C1 segment of cervical spinal cord (tissue), 14 donors: ENCODE measurements around the gene HOXA9.

ENCODE experiments used
- DNase-seq, 14 donors: peaks; one replicate each; lab custom pipeline; 2025; lab: John Stamatoyannopoulos, UW

HOXA9 gene

GRCh38 chr7:27164367-27165088 lies 809 bp downstream of the HOXA9 start:
- DNase-seq: no peak

- no peak for DNase-seq
Observed at GRCh38 chr7:27164045-27164366, 1.3 kb downstream of the HOXA9 start.

DNA sequence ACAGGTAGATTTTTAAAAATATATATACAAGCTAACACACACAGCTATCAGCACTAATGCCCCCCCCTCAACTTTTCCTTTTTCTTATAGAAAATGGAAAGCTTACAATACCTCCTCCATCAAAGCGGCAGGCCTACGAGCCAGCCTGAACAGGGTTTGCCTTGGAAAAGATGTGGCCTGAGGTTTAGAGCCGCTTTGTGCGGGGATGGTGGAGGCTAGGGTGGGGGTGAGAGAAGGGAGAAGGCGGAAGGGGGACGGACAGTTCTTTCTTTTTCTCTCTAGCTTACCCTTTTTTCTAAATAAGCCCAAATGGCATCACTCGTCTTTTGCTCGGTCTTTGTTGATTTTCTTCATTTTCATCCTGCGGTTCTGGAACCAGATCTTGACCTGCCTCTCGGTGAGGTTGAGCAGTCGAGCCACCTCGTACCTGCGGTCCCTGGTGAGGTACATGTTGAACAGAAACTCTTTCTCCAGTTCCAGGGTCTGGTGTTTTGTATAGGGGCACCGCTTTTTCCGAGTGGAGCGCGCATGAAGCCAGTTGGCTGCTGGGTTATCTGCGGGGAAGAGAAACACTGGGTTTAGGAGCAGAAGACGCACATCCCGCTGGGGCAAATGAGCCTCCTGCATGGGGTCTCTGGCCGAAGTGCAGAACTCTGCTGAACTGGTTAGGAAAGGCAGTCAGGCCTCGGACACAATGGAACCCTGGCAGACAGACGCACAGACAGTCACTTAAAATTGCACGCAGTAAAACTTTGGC lies 1.9 kb downstream of the HOXA9 start:
- DNase-seq: no peak

DNA sequence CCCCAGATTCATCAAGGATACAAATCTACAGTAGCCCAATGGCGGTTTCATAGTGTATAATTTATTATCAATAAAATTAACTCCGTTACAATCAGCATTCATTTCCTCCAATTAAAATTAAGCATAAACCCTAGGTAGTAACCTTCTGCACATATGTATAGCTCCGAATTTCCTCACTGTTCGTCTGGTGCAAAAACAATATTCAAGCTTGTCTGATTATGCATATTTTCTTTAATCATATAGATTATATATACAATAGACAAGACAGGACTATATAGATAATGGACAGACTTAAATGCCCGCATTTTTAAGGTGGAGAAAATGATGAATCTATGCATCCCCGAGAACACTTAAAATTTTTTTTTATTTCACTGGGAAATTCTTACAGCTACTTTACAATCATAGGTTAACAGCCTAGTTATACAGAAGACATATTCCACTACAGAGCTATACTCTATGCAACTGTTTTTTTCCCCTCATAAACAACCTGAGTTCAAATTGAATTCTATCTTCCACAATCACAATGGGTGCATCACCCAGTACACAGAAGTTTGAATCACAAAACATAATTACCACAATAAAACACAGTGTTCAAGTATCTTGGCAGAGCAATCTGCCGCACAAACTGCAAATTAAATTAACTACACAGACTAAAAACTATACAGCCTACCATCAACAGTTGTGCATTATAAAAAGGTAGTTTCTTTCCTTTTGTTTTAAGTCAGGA lies 2.6 kb downstream of the HOXA9 start:
- no peak for DNase-seq

DNA sequence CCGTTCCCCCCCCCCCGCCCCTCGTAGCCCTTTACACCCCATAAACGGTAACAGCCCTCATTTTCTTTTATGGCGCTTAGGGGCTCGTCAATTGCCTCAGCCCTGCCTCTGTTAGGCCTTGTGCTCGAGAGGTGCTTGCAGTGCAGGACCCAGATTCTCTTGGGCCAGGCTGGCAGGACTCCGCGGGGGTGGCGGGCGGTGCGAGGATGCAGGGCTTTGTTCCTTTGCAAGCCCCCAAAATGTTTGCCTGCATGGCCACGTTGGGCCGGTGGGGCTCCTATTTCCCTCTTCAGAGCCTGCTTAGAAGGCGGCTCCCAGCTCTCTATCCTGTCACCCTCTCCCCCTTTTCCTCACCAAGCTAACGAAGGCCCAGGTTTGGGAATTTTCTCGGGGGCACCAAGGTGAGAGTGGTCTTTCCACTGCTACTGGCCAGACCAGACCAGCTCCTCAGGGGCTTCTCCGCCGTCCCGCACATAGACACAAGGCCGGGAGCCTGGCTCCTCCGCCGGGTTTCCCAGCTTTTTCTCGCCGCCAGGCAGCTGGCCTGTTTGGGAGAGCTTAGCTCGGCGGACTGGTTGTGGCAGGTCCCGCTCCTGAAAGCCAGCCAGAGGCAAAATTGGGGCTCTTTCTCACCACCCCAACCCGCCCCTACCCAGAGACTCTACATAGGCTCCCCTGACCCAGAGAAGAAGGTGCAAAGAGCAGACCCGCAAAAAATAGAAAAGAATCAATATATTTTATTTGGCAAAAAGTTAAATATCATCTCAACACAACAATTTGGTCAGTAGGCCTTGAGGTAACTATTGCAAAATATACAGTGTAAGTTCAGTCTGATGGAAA lies 3.4 kb downstream of the HOXA9 start:
- no peak for DNase-seq

GRCh38 chr7:27161214-27161720 lies 4.1 kb downstream of the HOXA9 start:
- DNase-seq: peak in 2 of 14 donors; percentile 30 to 54

GRCh38 chr7:27160546-27161213 lies 4.7 kb downstream of the HOXA9 start:
- peak; percentile 15 to 90 (median 74) for DNase-seq

DNA sequence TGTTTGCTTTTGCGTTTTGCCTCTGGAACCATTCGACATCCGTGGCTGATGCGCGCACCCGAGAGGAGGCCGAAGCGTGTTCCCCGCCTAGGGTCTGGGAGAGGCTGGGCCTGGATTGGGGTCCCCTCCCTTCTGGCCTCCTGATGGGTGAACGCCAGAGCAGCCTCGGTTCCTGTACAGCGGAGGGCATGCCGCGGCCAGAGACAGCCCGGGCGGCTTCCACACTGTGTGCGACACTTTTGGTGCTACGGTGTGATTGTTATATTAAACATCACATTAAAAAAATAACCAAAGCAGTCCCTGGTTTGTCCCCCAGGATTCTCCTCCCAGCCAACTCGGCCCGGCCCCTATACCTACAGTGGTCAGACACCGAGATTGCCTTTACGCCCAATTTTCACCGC lies 5.2 kb downstream of the HOXA9 start:
- no peak for DNase-seq

- DNase-seq: no peak
Observed at GRCh38 chr7:27159266-27160144, 5.8 kb downstream of the HOXA9 start.

GRCh38 chr7:27158436-27159265 lies 6.7 kb downstream of the HOXA9 start:
- DNase-seq: no peak

- DNase-seq: no peak
Observed at GRCh38 chr7:27157702-27158431, 7.5 kb downstream of the HOXA9 start.

DNA sequence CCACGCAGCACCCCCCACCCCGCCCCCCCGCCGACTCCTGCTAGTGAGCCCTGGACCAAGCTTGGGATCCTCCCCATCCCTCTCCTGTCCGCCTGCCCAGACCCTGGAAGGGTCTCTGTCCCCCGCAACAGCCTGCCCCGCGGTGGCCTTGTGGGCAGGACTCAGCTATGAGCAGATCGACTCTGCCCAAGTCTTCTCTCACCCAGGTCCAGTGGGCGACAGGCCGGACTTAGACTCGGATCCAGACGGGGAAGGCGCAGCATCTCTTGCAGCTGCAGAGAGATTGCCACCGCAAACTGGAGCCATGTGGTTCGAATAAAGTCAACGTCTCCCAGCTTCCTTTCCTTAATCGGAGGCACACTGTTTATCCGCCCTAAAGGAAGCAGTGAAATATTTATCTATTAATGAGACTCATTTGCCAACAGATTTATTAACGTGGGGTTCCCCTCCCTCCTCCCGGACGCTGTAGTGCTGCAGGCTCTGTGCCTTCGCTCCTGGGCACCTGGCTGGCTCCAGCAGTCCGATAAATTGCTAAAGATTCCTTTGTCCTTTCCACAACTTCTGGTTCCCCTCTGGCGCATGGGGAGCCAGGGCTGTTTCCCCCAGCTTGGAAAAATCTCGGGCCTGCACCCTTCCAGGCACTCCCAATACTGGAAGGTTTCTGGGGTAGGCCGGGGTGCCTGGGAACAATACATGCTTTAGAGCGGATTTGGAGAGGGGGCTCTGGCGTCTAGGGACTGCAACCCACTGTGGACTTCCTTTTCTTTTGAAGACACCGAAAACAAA lies 8.2 kb downstream of the HOXA9 start:
- no peak for DNase-seq

DNA sequence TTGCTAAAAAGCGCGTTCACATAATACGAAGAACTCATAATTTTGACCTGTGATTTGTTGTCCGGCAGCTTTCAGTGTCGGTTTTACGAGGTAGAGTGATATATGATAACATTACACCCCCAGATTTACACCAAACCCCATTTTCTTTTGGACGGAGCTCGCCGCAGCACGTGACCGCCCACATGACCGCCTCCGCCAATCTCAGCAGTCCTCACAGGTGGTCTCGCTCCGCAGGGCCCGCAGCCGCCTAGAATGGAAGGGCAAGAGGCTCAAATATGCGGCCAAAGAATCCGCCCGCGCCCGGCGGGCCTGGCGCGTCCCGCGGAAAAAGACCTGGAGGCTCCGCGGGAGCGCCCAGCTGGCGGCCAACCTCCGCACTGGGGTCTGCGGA lies 8.8 kb downstream of the HOXA9 start, which contains the start of gene HOXA7:
TSS of gene HOXA7 (minus strand) at position 168 of the 391 bp plus-strand sequence. CDS start at position 38, 130 bp downstream.
- peak in 10 of 14 donors; percentile 50 to 78 (median 66) for DNase-seq

- peak in 1 of 14 donors; percentile 50 for DNase-seq
Observed at GRCh38 chr7:27155816-27156507, 9.4 kb downstream of the HOXA9 start.

- no peak for DNase-seq
Observed at GRCh38 chr7:27154901-27155815, 10.2 kb downstream of the HOXA9 start.

GRCh38 chr7:27154369-27154768 lies 11.0 kb downstream of the HOXA9 start:
- no peak for DNase-seq
